ENCODE data around the gene RPL10. TPM values are rescaled to one million over a fixed set of nuclear protein-coding genes. Genes with fewer than 3 reads are reported as not detected.

RPL10 gene
- total and polyA plus RNA-seq, 2 donors (not counting 3 experiments of a cell fraction or from before 2014, with no cell fraction given), result 2,493 to 7,586 TPM

- peak overlapping the region; percentile 78 for H3K4me2 ChIP-seq (ENCODE audit: insufficient read depth, low read length)
- H2AFZ ChIP-seq (ENCODE audit: low read depth, low read length), result no peak overlapping the region
- POLR2A ChIA-PET, result interaction anchor here (0.6 to 1.4 kb wide), 3 partner anchors 9 to 441 kb away, joined by 3 to 4 read pairs (median 4); partner anchors contain the start of genes EMD and RPL10
- peak overlapping the region; percentile 91 for H3K27ac ChIP-seq (ENCODE audit: insufficient read depth, low read depth, low read length)
- CTCF ChIA-PET, result no interaction called here
- H3K9me1 ChIP-seq (replicated peaks; ENCODE audit: control insufficient read depth, extremely low read depth, insufficient read depth, low read length), result no peaks in the 10 kb centered on the region
- peaks cover 64% of the 10 kb centered on the region for H3K79me2 ChIP-seq (ENCODE audit: control insufficient read depth, insufficient read depth, low read length)
- intact Hi-C loops (cut with micrococcal nuclease), result loop anchor here (1.0 to 5.0 kb wide), 2 partner anchors 9 to 38 kb away; partner anchors contain the start of gene DNASE1L1
- H3K36me3 ChIP-seq (ENCODE audit: control insufficient read depth in 2 of 2, extremely low read depth in 1 of 2, insufficient read depth in 2 of 2, low read length in 2 of 2), result peaks cover 13 to 25% of the 10 kb centered on the region in 2 experiments
- H3K9ac ChIP-seq (replicated peaks; ENCODE audit: extremely low read depth, insufficient read depth, low read length), result peak overlapping the region; percentile 97
- no peaks in the 10 kb centered on the region for H3K9me3 ChIP-seq (replicated peaks; ENCODE audit: control insufficient read depth, insufficient read depth, low read length)
- peaks cover 27% of the 10 kb centered on the region for H3K4me1 ChIP-seq (ENCODE audit: control insufficient read depth, extremely low read depth, insufficient read depth, low read length)
- H4K20me1 ChIP-seq (replicated peaks; ENCODE audit: control insufficient read depth, extremely low read depth, insufficient read depth, low read length), result no peaks in the 10 kb centered on the region
- H3K4me3 ChIP-seq (replicated peaks in 1 of 3; ENCODE audit: insufficient read depth in 1 of 3, low read depth in 1 of 3, low read length in 3 of 3), result peak overlapping the region; percentile 82 to 99 (median 91)
- no peaks in the 10 kb centered on the region for H3K27me3 ChIP-seq (ENCODE audit: control insufficient read depth in 2 of 2, insufficient read depth in 2 of 2, low read length in 2 of 2)
- peak; percentile 96 for FAIRE-seq
- TSS peak; percentile 98 for BruUV-seq (replicated peaks)
- peak; percentile 73 for TF ChIP-seq FOS (IDR thresholded peaks at IDR 0.05; ENCODE audit: borderline replicate concordance, insufficient read depth, low read length)
- no peak for TF ChIP-seq CTCF (IDR thresholded peaks at IDR 0.05; ENCODE audit: extremely low read depth in 1 of 2, insufficient read depth in 1 of 2, low read depth in 1 of 2, low read length in 2 of 2)
- TF ChIP-seq POLR2A (IDR thresholded peaks at IDR 0.05; ENCODE audit: low read depth, low read length), result peak; percentile 41
- no peak for TF ChIP-seq MYC (IDR thresholded peaks at IDR 0.05; ENCODE audit: low read depth, low read length)
- peak; percentile 16 for TF ChIP-seq JUN (IDR thresholded peaks at IDR 0.05; ENCODE audit: borderline replicate concordance, insufficient read depth, insufficient read length, low read depth)
- no peak for TF ChIP-seq GATA2 (IDR thresholded peaks at IDR 0.05; ENCODE audit: insufficient read depth, insufficient read length, low read depth, low read length)
- peak; percentile 71 for TF ChIP-seq POLR2AphosphoS5 (IDR thresholded peaks at IDR 0.05; ENCODE audit: insufficient read depth, low read depth, low read length)
- TF ChIP-seq MAX (IDR thresholded peaks at IDR 0.05; ENCODE audit: insufficient read depth, insufficient read length), result no peak
- no peak for TF ChIP-seq EZH2 (IDR thresholded peaks at IDR 0.05; ENCODE audit: borderline replicate concordance, low read depth, low read length, severe bottlenecking)
- dilution Hi-C loops (cut with MboI; ENCODE audit: extremely low pct_ligation_motif_present, low sequenced_read_pairs), result no loop called here
- peak; percentile 92 for DNase-seq (ENCODE audit: low read depth, low spot score)
These were observed 28.5 kb upstream of the RPL10 start for GRCh38 chrX:154369449-154370299.

Measured in endothelial cell of umbilical vein (primary cell).